HEK293 (cell line): Measurements from ENCODE around the gene BTRC.

Experiments used
- CTCF ChIP-seq: fragments of 450-650 bp; formaldehyde crosslinking; IDR thresholded peaks from 2 replicates; pipeline ENCODE4 v1.5.1; 2016; ENCODE audit warnings: missing biosample characterization, missing genetic modification characterization
- KLF1 ChIP-seq: fragments of 450-650 bp; formaldehyde crosslinking; IDR thresholded peaks from 2 replicates; pipeline ENCODE4 v1.5.1; 2016; ENCODE audit warnings: missing biosample characterization, missing genetic modification characterization
- PATZ1 ChIP-seq: fragments of 450-650 bp; formaldehyde crosslinking; IDR thresholded peaks from 2 replicates; pipeline ENCODE4 v1.5.1; 2016; ENCODE audit warnings: missing biosample characterization, missing genetic modification characterization
- REST ChIP-seq: fragments of 450-650 bp; formaldehyde crosslinking; IDR thresholded peaks from 2 replicates; pipeline ENCODE4 v1.5.1; 2016; ENCODE audit warnings: missing biosample characterization, missing genetic modification characterization
- ZFP37 ChIP-seq: fragments of 450-650 bp; formaldehyde crosslinking; IDR thresholded peaks from 2 replicates; pipeline ENCODE4 v1.5.1; 2016; ENCODE audit warnings: missing biosample characterization, missing genetic modification characterization
- ZNF239 ChIP-seq: fragments of 450-650 bp; formaldehyde crosslinking; IDR thresholded peaks from 2 replicates; pipeline ENCODE4 v1.5.1; 2016; ENCODE audit warnings: missing biosample characterization, missing genetic modification characterization
- ZNF274 ChIP-seq, 2 experiments: fragments of 200-500 bp in 1 of 2; fragments of 450-650 bp in 1 of 2; sonication (Bioruptor generic) in 1 of 2; formaldehyde crosslinking in 1 of 2; IDR thresholded peaks; 2 replicates each; pipeline versions ENCODE4 v1.5.1 to v1.6.1; 2014 to 2016; ENCODE audit warnings: borderline replicate concordance in 1 of 2, inconsistent platforms in 1 of 2, low read length in 1 of 2, missing biosample characterization in 1 of 2, missing genetic modification characterization in 1 of 2

GRCh38 chr10:101575580-101576210 lies 221.7 kb downstream of the BTRC start:
- TF ChIP-seq ZNF274 (IDR thresholded peaks at IDR 0.05; ENCODE audit: low read length) (no peak), ZNF274 (tag by site-specific recombination; IDR thresholded peaks at IDR 0.05; ENCODE audit: borderline replicate concordance) (no peak), ZFP37 (no peak), PATZ1 (no peak), CTCF (tag by site-specific recombination) (no peak), KLF1 (tag by site-specific recombination) (no peak), ZNF239 (tag by site-specific recombination) (no peak), REST (tag by site-specific recombination) (no peak)
